ENCODE measurements around the gene GPR148.

GPR148 gene

DNA sequence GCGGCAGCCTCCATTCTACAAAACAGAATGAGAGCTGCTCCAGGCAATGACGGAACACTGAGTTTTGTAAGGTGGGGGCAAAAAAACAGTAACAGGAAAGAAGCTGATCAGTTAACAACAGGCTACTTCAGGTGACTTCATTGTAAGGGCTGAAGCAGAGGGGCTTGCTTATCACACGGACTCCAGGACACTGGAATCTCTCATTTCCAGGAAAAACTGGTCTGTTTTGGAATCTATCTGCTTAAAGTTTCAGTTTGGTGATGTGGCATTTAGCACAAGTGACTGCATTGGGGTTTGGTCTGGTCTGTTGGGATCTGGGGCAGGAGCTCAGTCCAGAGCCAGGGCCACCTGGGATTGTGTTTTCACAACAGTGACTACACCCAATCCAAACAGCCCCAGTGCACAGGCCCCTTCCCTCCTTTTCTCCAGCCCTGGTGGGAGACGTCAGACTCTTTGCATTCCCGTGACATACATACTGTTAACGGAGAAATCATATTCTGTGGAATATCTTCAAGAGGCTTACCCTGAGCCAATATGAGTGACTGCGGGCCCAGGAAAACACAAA lies 40.6 kb downstream of the GPR148 start:
- no peak for DNase-seq (ENCODE audit: low read depth)

GRCh38 chr2:130776550-130776949 lies 47.7 kb downstream of the GPR148 start:
- no peak for DNase-seq (ENCODE audit: low read depth)

DNA sequence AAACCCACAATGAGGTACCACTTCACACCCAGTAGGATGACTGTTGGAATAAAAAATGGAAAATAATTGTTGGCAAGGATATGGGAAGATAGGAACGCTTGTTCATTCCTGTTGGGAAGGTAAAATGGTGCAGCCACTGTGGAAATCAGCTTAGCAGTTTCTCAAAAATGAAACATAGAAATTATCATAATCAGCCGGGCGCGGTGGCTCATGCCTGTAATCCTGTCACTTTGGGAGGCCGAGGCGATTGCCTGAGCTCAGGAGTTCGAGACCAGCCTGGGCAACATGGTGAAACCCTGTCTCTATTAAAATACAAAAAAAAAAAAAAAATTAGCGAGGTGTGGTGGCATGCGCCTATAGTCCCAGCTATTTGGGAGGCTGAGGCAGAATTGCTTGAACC lies 49.9 kb downstream of the GPR148 start:
- no peak for DNase-seq (ENCODE audit: low read depth)

All from amniotic epithelial cell (primary cell).